Measurements from ENCODE around the gene DIPK2A.

DIPK2A gene

DNA sequence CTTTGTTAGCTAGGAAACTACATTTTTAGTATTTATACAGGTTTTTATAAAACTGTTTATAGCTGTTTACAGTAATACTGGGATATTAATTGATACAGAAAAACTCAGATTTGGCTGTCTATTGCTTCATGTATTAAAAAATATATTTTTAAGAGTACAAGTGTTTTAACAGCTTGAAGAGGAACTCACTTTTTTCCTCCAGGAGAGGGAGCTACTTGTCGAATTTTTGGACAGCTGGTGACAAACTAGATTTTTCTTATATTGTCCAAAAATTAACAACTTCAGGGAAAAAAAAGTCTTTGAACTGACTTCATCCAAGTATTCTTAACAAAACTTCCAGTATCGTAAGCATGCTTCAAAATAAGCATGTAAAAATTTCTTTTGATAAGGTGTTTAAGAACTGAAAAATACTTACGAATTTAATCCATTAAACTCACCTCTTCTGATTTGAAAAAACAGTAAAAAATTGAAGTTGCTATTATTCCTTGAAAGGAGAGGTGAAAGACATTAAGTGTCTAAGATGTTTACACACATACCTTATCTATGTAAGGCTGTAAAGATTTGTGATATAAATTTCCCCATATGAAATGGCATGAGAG is 4.0 kb downstream of the DIPK2A start:
- no peak for DNase-seq

DNA sequence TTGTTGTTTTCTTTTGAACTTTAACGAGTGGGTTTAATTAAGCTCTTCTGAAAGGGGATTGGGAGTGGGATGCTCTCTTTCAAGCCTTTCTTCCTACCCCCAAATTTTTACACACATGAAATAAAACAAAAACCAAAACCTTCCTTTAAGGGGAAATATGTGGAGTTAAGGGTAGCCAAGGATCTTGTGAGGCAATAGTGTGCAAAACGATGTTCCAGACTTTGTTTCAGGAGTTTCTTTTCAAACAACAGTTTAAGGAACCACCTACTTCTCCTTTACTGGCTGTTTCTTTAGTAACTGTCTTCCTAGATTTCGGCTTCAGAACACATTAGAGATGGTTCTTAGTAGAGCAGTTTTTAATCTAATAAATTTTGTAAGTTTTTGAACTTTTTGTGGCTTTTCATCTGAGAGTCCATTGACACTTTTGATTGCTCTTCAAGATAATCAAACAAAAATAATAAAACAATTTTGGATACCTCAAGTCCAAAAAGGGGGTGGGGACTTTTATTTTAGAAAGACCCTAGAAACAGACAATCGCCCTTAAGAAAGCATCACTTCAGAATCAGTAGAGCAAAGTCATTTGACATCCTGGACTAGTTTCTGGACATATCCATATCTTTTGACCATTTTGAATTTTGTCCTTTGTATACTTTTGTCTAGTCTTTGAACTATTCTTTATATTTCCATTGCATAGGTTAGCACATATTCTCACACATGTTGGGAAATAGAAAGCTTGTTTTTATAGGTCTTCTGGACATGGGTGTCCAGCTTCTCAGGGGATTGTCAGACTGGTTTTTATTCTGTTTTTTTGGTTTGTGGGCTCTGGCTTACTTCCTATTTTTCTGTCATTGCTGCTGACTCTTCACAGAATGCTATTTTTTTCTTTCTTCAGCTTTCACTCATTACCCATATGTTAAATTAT is 6.0 kb downstream of the DIPK2A start:
- no peak for DNase-seq

- DNase-seq: no peak
Observed at GRCh38 chr3:143978263-143978631, 6.6 kb downstream of the DIPK2A start.

DNA sequence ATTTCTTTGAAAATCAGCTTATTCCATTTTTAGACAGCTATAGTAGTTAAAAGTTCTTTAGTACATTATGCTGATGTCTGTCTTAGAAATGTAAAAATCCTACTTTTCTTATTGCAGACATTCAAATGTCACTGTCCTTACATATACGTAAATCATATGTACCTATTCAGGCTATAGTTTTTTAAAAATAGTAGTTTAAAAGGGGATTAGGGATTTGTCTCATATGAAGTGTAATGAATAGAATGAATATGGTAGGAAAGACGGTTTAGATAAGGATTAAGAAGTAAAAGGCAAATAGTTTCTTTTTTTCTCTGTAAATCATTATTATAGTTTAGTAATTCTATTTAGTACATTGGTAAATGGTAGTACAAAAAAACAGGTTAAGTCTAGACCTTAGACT is 7.4 kb downstream of the DIPK2A start:
- DNase-seq: no peak

DNA sequence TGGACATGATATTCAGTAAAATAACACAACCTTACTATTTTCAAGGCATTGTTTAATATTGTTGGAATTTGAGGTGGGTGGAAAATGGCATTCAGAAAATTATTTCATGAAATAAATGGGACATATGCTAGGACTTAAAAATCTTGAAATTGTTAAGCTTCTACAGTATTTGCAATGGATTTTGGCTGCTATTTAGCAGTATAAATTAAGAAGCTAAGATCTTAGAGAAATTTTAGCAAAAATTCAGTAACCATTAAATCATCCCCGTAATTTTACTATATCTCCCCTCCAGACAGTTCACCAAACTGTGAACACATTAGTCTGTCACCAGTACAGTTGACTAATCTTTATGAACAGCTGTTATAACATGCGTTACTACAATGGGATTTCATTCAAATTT is 8.2 kb downstream of the DIPK2A start:
- no peak for DNase-seq

- no peak for DNase-seq
Observed at GRCh38 chr3:143988306-143988705, 16.7 kb downstream of the DIPK2A start.

DNA sequence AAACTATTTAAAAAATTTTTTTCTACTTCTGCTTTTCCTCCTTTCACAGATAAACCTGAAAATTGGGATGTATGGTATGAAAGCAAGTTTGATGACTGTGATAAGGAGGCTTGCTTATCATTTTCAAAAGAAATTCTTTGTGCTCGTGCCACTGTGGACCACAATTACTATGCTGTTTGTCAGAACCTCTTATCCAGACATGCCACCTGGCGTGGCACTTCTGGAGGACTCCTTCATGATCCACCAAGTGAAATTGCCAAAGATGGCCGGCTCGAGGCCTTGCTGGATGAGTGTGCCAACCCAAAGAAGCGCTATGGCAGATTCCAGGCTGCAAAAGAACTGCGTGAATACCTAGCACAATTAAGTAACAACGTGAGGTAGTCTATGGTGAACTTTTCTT is 17.8 kb downstream of the DIPK2A start:
- no peak for DNase-seq

DNA sequence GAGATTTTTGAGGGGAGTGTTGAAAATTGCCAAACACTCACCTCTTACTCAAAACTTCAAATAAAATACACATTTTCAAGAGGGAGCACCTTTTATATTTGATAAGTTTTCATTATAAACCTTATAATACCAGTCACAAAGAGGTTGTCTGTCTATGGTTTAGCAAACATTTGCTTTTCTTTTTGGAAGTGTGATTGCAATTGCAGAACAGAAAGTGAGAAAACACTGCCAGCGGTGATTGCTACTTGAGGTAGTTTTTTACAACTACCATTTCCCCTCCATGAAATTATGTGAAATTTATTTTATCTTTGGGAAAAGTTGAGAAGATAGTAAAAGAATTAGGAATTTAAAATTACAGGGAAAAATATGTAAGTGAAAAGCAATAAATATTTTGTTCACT is 20.1 kb downstream of the DIPK2A start:
- DNase-seq: no peak

- DNase-seq: no peak
Observed at GRCh38 chr3:143998266-143998665, 26.6 kb downstream of the DIPK2A start.

DNA sequence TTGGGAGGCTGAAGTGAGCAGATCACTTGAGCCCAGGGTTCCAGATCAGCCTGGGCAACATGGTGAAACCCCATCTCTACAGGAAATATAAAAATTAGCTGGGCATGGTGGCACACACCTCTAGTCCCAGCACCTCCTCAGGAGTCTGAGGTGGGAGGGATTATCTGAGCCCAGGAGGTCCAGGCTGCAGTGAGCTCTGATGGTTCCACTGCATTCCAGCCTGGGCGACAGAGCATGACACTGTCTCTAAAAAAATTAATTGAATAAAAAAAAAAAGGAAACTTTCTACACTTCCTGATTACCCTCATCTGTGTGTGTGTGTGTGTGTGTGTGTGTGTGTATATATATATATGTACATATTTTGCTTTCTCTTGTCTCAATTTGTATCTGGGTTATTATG is 31.4 kb downstream of the DIPK2A start:
- DNase-seq: no peak

GRCh38 chr3:144010371-144010770 is 38.7 kb downstream of the DIPK2A start:
- DNase-seq: no peak

- no peak for DNase-seq
Observed at GRCh38 chr3:144011251-144011799, 39.7 kb downstream of the DIPK2A start.

GRCh38 chr3:144015133-144015532 is 43.5 kb downstream of the DIPK2A start:
- DNase-seq: no peak

DNA sequence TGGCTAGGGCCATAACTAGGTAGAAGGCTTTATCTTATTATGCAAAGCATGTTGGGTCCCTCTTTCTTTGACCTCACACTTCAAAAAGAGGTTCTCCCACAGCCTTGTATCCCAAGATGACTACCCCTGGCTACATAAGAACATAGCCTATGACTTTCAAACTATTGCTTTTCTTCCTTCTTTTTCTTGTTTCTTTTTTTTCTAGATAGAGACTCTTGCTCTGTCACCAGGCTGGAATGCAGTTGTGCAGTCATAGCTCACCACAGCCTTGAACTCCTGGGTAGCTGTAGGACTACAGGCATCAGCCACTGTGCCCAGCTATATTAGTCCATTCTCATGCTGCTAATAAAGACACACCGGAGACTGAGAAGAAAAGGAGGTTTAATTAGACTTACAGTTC is 47.2 kb downstream of the DIPK2A start:
- no peak for DNase-seq
